OCI-LY7 (cell line): ENCODE measurements around the gene CYB5RL. TPM values are rescaled to one million over a fixed set of nuclear protein-coding genes. Genes with fewer than 3 reads are reported as not detected.

Experiments
- BruUV-seq: library from RNA; stranded (reverse); fragments of 400-500 nt; replicated peaks from 2 replicates; lab custom pipeline; 2021; lab: Mats Ljungman, UMichigan
- CTCF ChIA-PET: fragments of 300-600 bp; sonication (Branson Sonifier 250); formaldehyde crosslinking; loops from one replicate; lab custom pipeline; 2022; ENCODE audit warnings: antibody characterized with exemption; ENCODE audit not compliant: unreplicated experiment; lab: Charles Lee
- POLR2A ChIA-PET: fragments of 300-600 bp; sonication (Branson Sonifier 250); formaldehyde crosslinking; loops from one replicate; lab custom pipeline; 2022; ENCODE audit warnings: antibody characterized with exemption; lab: Charles Lee
- DNase-seq: peaks from one replicate; pipeline ENCODE4 v3.0.0-alpha.2; 2015; ENCODE audit warnings: low spot score
- H2AFZ ChIP-seq: fragments of 200-600 bp; sonication (generic), shearing (Covaris generic); 2 replicates; pipeline ENCODE4 v1.6.1; 2014; ENCODE audit warnings: mild to moderate bottlenecking, antibody characterized with exemption, low read length, moderate library complexity
- H3K27ac ChIP-seq: fragments of 200-600 bp; sonication (generic); 2 replicates; pipeline ENCODE4 v1.5.1; 2014; ENCODE audit warnings: mixed run types, low read depth, mild to moderate bottlenecking, moderate library complexity, low read length, inconsistent platforms; ENCODE audit not compliant: poor library complexity, severe bottlenecking
- H3K36me3 ChIP-seq: fragments of 200-600 bp; sonication (generic); 2 replicates; pipeline ENCODE4 v1.6.1; 2014; ENCODE audit warnings: mild to moderate bottlenecking, antibody characterized with exemption, low read length, moderate library complexity, mixed read lengths; ENCODE audit not compliant: insufficient read depth
- H3K4me1 ChIP-seq: fragments of 200-600 bp; sonication (generic); 2 replicates; pipeline ENCODE4 v1.5.1; 2014; ENCODE audit warnings: mild to moderate bottlenecking, low read length; ENCODE audit not compliant: insufficient read depth, poor library complexity, severe bottlenecking
- H3K4me2 ChIP-seq: fragments of 200-600 bp; sonication (generic); 2 replicates; pipeline ENCODE4 v1.6.1; 2014; ENCODE audit warnings: mild to moderate bottlenecking, low read length
- H3K4me3 ChIP-seq: fragments of 200-600 bp; sonication (generic); 2 replicates; pipeline ENCODE4 v1.5.1; 2014; ENCODE audit warnings: mild to moderate bottlenecking, low read depth, low read length; ENCODE audit not compliant: poor library complexity, severe bottlenecking
- H3K79me2 ChIP-seq: fragments of 200-600 bp; sonication (generic); 2 replicates; pipeline ENCODE4 v1.6.1; 2016; ENCODE audit warnings: low read depth, mild to moderate bottlenecking, low read length, moderate library complexity, mixed read lengths; ENCODE audit not compliant: insufficient read depth
- H3K9me2 ChIP-seq: fragments of 200-600 bp; sonication (generic); 2 replicates; pipeline ENCODE4 v1.6.1; 2016; ENCODE audit warnings: mild to moderate bottlenecking, low read length, mixed read lengths; ENCODE audit not compliant: insufficient read depth
- H3K9me3 ChIP-seq: fragments of 200-600 bp; sonication (generic); 2 replicates; pipeline ENCODE4 v1.6.1; 2014; ENCODE audit warnings: mild to moderate bottlenecking, mixed run types, low read length, mixed read lengths
- H4K20me1 ChIP-seq: fragments of 200-600 bp; sonication (generic); 2 replicates; pipeline ENCODE4 v1.6.1; 2014; ENCODE audit warnings: mild to moderate bottlenecking, antibody characterized with exemption, low read length, moderate library complexity, mixed read lengths; ENCODE audit not compliant: insufficient read depth
- EZH2phosphoT487 ChIP-seq: fragments of 200-600 bp; sonication (generic); IDR thresholded peaks from 2 replicates; pipeline ENCODE4 v1.6.1; 2018; ENCODE audit warnings: low read depth, borderline replicate concordance, mild to moderate bottlenecking, mixed run types, antibody characterized with exemption, low read length, moderate library complexity, mixed read lengths
- intact Hi-C: fragments of 100-400 bp; cut with micrococcal nuclease; formaldehyde crosslinking; loops from one replicate; pipeline ENCODE4 v1.10.0; 2022; ENCODE audit not compliant: unreplicated experiment
- total RNA-seq, 2 experiments: library from RNA; depleted of rRNA in 1 of 2; stranded (reverse); fragments of >200 nt in 1 of 2; shearing (Covaris generic) in 1 of 2; gene quantifications; 2 replicates each; pipeline ENCODE4 v1.2.3, GENCODE V29; 2014 to 2022
- TF ChIP-seq, protein P1 (sequence below): fragments of 200-600 bp; sonication (generic); conservative IDR thresholded peaks from 2 replicates; pipeline ENCODE4 v1.5.1; 2014; ENCODE audit warnings: mild to moderate bottlenecking, antibody characterized with exemption, low read length, moderate library complexity, mixed read lengths

CYB5RL gene
- total RNA-seq, 2 experiments from 2014 or later: 10.4 to 20.6 TPM

DNA sequence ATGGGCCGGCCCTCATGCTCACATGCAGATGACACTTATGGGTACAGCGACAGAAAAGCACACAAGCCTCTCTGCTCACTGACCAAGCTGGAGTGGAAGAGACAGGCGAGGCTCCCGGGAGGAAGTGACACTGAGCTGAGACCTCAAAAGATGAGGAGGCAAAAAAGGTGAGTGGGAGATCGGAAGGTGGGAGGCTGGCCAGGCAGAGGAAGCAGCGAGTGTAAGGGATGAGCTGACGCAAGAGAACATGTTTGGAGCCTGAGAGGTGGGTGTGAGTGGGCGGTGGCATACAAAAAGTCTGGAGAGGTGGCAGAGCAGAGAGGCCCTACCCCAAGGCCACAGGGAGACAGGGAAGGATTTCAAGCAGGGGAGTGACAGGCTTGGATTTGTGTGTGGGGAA lies 28.8 kb downstream of the CYB5RL start:
- H3K36me3 ChIP-seq: no peaks in the 10 kb centered on the region
- H3K4me1 ChIP-seq: no peaks in the 10 kb centered on the region
- H3K9me3 ChIP-seq: no peaks in the 10 kb centered on the region
- BruUV-seq: no TSS peak
- H3K27ac ChIP-seq: no peak overlapping the region
- ChIA-PET CTCF (no interaction called here), POLR2A (no interaction called here)
- no peaks in the 10 kb centered on the region for H3K9me2 ChIP-seq
- H3K4me2 ChIP-seq: no peak overlapping the region
- H3K4me3 ChIP-seq: no peak overlapping the region
- TF ChIP-seq, protein P1, sequence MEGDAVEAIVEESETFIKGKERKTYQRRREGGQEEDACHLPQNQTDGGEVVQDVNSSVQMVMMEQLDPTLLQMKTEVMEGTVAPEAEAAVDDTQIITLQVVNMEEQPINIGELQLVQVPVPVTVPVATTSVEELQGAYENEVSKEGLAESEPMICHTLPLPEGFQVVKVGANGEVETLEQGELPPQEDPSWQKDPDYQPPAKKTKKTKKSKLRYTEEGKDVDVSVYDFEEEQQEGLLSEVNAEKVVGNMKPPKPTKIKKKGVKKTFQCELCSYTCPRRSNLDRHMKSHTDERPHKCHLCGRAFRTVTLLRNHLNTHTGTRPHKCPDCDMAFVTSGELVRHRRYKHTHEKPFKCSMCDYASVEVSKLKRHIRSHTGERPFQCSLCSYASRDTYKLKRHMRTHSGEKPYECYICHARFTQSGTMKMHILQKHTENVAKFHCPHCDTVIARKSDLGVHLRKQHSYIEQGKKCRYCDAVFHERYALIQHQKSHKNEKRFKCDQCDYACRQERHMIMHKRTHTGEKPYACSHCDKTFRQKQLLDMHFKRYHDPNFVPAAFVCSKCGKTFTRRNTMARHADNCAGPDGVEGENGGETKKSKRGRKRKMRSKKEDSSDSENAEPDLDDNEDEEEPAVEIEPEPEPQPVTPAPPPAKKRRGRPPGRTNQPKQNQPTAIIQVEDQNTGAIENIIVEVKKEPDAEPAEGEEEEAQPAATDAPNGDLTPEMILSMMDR: no peak
- TF ChIP-seq EZH2phosphoT487: no peak
- H4K20me1 ChIP-seq: no peaks in the 10 kb centered on the region
- no peak overlapping the region for H2AFZ ChIP-seq
- DNase-seq: no peak
- H3K79me2 ChIP-seq: no peaks in the 10 kb centered on the region
- intact Hi-C loops: no loop called here

DNA sequence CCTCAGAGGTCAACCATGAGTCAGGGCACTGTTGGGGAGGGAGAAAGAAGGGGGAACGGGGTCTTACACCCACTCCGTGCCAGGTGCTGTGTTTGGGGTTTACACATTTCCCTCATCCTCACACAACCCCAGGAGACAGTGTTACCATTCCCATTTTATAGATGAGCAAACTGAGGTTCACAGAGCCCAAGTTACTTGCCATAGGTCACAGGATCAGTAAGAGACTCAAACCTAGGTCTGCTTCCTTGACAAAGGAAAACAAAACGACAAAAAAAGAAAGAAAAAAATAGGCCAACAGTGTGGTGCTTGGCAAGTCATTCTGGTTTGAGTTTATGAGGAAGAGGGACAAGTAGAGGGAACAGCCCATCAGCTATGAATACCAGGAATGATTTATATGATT lies 30.8 kb downstream of the CYB5RL start:
- H3K79me2 ChIP-seq: no peaks in the 10 kb centered on the region
- no peaks in the 10 kb centered on the region for H3K36me3 ChIP-seq
- no peaks in the 10 kb centered on the region for H3K4me1 ChIP-seq
- ChIA-PET POLR2A (no interaction called here), CTCF (no interaction called here)
- H3K9me3 ChIP-seq: no peaks in the 10 kb centered on the region
- BruUV-seq: no TSS peak
- intact Hi-C loops: no loop called here
- no peaks in the 10 kb centered on the region for H3K9me2 ChIP-seq
- H2AFZ ChIP-seq: no peak overlapping the region
- DNase-seq: no peak
- H4K20me1 ChIP-seq: no peaks in the 10 kb centered on the region
- TF ChIP-seq EZH2phosphoT487: no peak
- no peak overlapping the region for H3K4me3 ChIP-seq
- no peak overlapping the region for H3K27ac ChIP-seq
- H3K4me2 ChIP-seq: no peak overlapping the region

- TF ChIP-seq, protein P1: no peak
- no peak for TF ChIP-seq EZH2phosphoT487
- no peak overlapping the region for H3K27ac ChIP-seq
- no peaks in the 10 kb centered on the region for H3K9me3 ChIP-seq
- no peaks in the 10 kb centered on the region for H3K36me3 ChIP-seq
- H3K4me3 ChIP-seq: no peak overlapping the region
- no peaks in the 10 kb centered on the region for H3K4me1 ChIP-seq
- CTCF ChIA-PET: no interaction called here
- no peak overlapping the region for H2AFZ ChIP-seq
- no peaks in the 10 kb centered on the region for H3K79me2 ChIP-seq
- POLR2A ChIA-PET: interaction anchor here (0.8 kb wide), 1 partner anchor 11 kb away, joined by 4 read pairs; no protein-coding TSS in a partner anchor
- intact Hi-C loops: no loop called here
- DNase-seq: no peak
- no TSS peak for BruUV-seq
- no peak overlapping the region for H3K4me2 ChIP-seq
- H3K9me2 ChIP-seq: no peaks in the 10 kb centered on the region
- no peaks in the 10 kb centered on the region for H4K20me1 ChIP-seq
Measured at GRCh38 chr1:54168206-54168965, 31.4 kb downstream of the CYB5RL start.
